Measurements from ENCODE around the gene MLF2. TPM values are rescaled to one million over a fixed set of nuclear protein-coding genes. Genes with fewer than 3 reads are reported as not detected.

The MLF2 gene
- total RNA-seq, 1 experiment from 2014 or later, result 314 TPM

DNA sequence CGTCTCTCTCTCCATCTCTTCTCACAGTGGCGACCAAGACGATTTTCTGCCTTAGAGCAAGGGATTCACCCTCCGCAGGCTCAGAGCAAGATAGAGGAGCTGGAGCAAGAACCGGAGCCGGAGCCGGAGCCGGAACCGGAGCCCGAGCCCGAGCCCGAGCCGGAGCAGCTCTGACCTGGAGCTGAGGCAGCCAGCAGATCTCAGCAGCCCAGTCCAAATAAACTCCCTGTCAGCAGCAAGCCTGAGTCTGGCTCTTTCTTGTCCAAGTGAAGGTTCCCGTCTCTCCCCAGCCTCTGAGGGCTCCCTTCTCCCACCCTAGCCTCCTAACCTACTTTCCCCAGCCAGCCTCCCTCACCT lies 25.3 kb upstream of the MLF2 start:
- no peak for DNase-seq (ENCODE audit: low spot score)

DNA sequence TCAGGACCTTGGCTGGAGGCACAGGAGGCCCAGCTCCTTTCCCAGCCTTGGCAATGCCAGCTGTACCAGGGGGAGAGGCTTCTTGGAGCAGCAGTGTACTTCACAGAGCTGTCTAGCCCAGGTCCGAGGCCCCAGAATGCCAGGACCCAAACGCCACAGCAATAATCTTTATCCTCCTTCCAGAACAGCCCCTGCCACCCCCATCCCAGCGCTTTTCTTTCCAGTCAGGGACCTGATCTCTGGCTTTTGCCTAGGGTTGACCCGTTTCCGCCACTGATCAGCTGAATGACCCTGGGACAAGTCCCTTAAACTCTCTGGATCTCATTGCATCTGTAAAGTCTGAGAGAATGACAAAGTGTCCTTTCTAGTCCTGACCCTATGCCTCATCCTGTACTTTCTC lies 24.4 kb upstream of the MLF2 start:
- DNase-seq (ENCODE audit: low spot score), result no peak

DNA sequence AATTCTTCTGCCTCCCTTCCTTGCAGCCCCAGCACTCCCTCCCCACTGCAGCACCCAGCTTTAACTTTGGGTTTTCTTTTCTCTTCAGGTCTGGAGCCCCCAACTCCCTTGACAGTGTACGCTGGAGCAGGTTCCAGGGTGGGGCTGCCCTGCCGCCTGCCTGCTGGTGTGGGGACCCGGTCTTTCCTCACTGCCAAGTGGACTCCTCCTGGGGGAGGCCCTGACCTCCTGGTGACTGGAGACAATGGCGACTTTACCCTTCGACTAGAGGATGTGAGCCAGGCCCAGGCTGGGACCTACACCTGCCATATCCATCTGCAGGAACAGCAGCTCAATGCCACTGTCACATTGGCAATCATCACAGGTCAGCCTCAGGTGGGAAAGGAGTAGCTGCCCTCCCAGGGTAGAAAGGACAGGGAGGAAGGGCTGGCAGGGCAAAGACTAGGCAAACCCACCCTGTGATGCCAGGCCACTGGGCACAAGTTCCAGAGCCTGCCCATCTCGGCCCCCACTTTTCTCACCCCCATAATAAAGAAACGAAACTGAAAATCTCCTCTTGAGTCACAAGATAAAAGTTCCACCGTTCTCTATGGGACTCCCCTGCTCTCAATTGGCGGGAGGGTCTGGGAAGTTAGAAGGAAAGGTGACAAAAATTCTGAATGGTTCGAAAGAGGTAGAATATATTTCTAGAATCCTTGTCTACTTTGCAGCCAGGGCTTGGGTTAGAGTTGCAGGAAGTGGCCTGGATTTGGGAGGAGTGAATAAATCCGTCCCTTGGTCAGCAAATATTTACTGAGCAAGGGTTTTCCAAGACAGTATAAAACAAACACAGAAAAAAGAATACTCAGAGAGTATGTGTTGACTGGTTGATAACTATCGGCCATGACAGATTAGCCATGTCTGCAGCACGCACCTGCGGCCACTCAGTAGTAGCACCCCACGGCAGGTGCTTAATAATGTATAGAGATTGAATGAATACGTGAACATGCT lies 22.5 kb upstream of the MLF2 start:
- no peak for DNase-seq (ENCODE audit: low spot score)

DNA sequence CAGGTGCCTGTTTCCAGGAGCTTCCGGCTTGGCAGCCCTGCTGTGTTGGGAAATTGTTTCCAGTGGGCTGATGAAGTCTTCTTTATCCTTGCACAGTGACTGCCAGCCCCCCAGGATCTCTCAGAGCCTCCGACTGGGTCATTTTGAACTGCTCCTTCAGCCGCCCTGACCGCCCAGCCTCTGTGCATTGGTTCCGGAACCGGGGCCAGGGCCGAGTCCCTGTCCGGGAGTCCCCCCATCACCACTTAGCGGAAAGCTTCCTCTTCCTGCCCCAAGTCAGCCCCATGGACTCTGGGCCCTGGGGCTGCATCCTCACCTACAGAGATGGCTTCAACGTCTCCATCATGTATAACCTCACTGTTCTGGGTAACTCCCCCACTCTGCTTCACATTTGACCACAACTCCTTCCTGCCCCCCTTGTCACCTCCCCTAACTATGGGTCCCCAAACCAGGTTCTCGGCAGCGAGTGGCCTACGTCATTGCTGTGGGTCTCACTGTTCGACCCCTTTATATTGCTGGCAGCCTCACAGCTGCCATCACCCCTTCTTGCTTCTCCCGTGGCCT lies 21.6 kb upstream of the MLF2 start:
- DNase-seq (ENCODE audit: low spot score), result no peak

DNA sequence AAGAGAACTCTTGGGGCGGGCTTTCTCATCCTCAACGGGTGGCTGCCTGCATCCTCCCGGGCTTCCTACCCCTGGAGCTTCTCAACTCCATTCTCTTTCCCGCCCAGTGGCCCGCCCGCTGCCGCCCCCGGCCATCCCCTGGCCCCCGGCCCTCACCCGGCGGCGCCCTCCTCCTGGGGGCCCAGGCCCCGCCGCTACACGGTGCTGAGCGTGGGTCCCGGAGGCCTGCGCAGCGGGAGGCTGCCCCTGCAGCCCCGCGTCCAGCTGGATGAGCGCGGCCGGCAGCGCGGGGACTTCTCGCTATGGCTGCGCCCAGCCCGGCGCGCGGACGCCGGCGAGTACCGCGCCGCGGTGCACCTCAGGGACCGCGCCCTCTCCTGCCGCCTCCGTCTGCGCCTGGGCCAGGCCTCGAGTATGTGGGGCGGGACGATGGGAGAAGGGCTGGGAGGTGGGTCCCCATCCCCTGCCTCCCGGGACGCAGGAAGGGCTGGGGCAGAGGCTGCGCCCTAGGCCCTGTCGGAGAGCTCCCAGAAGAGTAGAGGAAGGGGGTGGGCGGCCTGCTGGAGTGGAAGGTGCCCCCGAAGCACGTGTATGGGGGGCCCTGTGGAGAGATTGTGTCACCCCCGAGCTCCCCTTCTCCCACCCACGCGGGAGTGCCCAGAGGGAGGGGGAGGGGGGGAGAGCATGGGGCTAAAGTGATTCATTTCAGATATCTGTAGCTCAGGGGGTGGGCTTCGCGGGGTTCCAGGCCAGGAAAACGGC lies 20.8 kb upstream of the MLF2 start:
- no peak for DNase-seq (ENCODE audit: low spot score)

DNA sequence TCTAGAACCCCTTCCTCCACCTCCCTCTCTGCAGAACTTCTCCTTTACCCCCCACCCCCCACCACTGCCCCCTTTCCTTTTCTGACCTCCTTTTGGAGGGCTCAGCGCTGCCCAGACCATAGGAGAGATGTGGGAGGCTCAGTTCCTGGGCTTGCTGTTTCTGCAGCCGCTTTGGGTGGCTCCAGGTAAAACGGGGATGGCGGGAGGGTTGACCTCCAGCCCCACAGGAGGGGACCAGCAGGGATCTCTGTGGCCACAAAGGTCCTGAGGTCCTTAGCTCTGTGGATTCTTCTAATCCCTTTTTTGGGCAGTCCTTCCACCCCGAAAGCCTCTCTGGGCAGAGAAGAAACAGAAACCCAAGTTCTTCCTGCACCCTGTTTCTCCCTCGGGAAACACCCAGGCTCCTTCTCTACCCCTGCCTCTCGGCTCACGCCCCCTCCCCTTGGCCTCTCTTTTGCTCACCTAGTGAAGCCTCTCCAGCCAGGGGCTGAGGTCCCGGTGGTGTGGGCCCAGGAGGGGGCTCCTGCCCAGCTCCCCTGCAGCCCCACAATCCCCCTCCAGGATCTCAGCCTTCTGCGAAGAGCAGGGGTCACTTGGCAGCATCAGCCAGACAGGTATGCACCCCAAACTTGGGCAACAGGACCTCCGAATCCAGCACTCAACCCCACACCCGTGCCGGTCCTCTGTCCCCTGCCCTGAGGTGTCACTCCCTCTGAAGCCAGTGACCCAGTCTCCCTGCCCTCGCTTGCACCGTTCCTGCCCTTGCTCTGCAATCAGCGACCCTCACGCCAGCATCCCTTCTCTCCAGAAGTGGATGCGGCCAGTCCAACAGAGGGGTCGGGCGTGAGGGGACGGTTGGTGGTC lies 20.0 kb upstream of the MLF2 start:
- DNase-seq (ENCODE audit: low spot score), result no peak

DNA sequence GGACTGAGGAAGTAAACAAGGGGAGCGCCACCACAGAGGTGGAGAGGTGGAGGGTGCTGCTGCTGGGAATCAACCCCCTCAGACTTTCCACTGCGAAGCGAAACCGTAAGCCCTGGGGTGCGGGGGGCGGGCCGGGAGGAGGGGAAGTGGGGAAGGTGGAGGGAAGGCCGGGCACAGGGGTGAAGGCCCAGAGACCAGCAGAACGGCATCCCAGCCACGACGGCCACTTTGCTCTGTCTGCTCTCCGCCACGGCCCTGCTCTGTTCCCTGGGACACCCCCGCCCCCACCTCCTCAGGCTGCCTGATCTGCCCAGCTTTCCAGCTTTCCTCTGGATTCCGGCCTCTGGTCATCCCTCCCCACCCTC lies 19.4 kb upstream of the MLF2 start, which contains the start of gene LAG3:
Gene LAG3, plus strand, starts transcription at position 190 of the 365 bp plus-strand sequence. CDS start 333 bp downstream, outside the sequence.
- no peak for DNase-seq (ENCODE audit: low spot score)

DNA sequence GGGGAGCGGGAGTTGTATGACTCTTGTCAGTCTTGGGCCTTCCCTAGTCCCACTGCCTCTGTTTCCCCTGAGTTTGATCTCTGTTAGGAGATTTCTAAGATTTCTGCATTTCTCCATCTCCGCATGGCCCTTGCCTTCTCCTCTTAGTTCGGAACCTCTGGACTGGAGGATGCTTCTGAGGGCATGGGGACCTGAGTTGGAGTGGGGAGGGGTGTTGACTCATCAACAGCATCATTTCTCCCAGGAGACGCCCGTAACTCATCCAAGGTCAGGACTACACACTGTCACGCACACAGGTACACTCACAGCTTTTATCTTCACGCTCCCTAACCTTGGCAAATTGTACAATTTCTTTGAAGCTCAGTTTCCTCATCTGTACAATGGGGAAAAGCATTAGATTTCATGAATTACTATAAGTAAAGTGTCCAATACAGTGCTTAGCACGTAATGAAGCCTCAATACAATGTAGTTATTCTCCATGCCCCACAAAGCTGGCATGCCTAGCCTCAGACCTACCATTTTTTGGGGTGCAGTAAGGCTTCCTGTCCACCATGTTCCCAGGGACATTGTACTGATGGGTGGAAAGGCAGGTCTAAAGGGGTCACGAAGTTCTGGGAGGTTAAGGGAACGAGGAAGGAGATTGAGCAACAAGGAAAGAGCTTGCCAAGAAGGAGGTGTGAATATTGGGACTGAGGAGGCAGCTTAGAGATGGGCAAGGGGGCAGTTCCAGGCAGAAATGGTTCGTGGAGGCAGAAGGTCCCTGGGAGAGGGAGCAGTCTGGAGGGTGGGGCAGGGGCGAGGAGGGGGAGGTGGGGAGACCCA lies 18.8 kb upstream of the MLF2 start:
- DNase-seq (ENCODE audit: low spot score), result no peak

DNA sequence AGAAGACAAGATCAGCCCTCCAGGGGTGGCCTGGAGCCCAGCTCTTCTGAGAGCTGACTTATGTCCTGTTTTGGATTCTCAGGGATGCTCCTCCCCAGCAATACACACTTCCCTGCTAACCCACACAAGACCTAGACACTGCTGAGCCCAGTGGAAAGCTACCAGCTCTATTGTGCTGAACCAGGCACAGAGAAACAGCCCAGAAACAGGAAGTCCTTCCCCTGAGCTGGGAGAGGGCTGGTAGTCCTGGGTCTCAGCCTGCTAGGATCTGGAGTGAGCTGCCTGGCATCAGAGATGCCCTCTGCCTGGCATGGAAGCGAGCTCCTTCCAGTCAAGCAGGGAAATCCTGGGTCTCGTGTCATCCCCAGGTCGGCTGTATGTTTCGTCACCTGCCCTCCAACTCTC lies 18.2 kb upstream of the MLF2 start:
- no peak for DNase-seq (ENCODE audit: low spot score)

DNA sequence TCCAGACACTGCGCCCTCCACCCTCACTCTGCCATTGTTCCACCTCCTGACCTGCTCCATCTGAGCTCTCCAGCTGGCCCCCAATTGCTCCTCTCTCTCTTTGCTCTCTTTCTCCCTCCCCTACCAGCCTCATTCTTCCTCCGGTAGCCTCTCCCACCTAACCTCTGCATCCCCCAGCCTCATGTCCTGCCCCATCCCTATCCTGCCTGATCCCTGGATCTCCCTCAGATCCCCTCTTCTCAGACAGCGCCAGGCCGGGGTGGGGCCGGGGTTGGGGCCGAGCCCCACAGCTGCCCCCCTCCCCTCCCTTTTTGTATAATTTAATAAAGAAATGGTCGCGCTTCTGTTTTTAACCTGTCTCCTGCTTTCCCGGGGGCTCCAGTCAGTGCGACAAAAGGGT lies 17.7 kb upstream of the MLF2 start:
- DNase-seq (ENCODE audit: low spot score), result no peak

DNA sequence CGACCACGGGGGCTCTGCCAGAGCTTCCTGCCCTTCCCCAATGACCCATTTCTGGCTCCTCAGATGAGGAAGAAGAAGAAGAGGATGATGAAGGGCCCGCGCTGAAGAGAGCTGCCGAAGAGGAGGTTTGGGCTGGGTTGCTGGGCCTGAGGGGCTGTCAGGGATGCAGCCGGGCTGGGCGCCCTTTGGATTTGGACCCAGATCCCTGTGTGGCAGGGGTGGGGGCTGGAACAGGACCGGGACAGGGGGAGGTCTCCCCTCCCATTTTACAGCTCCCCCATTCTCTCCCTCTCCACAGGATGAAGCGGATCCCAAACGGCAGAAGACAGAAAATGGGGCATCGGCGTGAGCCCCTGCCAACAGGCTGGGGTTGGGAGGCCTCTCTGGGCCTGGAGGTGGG lies 17.2 kb upstream of the MLF2 start:
- DNase-seq (ENCODE audit: low spot score), result no peak

DNA sequence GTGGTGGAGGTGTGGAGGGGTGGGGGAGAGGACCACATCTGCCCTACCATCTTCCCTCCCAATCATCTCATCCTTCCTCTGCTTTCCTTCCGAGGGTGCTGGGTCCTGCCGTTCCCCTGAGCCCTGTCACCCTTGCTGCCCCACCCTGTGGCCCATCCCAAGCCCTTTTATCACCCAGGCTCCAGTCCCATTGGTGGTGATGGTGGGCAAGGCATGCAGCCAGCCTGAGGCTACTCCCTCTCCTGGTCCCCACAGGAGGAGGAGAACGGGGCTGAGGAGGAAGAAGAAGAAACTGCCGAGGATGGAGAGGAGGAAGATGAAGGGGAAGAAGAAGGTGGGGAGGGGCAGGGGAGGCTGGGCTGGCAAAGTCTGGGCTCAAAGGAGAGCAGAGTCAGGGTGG lies 16.7 kb upstream of the MLF2 start:
- DNase-seq (ENCODE audit: low spot score), result no peak

DNA sequence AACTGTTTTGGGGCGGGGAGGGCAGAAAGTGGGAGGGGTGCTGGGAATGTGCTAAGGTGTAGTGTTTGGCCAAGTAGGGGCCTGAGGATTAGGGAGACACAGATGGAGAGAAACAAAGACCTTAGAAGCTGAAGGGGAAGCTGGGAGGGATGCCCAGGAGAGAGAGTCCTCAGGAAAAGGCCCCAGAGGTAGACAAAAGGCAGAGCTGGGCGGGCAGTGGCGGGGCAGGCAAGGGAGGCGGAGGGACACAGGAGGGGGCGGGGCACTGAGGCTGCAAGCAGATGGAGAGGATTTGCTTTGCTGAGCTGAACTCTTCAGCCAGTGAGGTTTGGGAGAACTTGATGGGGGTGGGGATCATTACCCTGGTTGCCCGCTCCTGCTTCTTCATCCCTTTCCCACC lies 16.0 kb upstream of the MLF2 start:
- no peak for DNase-seq (ENCODE audit: low spot score)

DNA sequence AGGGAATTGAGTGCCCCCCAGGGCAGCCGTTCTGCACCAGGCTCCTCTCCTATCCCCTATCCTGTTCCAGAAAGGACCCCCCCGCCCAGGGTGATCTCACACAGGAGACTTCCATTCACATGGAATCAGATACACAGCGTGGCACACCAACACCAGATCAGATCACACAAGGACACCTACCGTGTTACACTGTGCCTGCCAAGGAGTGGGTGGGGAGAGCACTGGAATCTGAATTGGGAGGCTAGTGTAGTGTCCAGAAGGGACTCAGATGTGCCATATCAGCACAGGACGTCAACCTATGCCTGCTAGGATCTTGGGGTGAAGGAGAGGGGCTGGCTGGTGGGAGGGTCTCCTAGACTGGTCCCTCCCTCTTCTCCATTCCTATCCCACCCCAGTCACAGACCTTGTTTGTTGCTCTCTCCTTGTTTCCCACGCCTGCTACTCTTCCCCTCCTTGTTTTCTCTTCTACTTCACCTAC lies 15.5 kb upstream of the MLF2 start:
- no peak for DNase-seq (ENCODE audit: low spot score)

DNA sequence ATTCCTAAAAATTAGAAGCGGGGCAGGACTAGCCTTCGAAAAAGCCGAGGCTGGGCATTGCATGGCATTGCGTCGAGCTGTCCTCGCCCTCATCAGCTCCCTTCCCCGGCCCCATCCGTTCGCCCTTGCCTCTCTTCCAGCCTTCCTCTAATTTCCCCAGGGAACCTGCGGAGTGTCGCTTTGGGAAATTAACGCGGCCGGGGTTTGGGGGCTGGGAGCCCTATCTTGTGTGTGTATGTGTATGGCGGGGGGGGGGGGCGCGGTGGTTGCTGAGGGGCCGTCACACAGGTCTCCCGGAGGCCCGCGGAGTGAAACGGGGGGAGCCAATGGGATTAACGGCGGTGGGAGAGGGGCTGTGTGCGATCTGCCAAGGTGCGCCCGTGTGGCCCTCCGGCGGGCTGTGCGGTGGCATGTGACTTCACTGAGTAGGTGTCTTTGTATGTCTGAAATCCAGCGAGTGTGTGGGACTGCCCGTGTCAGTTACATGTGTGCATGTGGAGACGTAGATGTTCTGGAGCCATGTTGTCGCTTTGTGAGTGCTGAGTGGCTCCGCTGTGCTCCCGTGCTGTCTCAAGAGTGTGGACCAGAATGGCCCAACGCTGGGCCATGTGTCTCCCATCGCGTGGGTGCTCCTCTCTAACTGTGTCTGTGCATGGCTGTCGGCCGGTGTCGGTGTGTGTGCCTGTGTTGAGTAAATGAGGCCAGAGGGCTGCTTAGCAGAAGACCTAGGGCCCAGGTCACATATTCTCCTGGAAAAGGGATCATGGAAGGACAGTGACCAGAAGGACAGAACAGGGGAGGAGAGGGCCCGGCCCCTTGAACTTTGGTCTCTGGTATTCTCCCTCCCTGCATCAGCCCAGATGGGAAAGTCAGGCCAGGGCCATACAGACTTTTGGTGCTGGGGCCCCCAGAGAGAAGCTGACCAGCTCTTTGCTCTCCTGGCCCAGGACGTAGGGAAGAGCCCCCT lies 14.7 kb upstream of the MLF2 start:
- DNase-seq (ENCODE audit: low spot score), result no peak

DNA sequence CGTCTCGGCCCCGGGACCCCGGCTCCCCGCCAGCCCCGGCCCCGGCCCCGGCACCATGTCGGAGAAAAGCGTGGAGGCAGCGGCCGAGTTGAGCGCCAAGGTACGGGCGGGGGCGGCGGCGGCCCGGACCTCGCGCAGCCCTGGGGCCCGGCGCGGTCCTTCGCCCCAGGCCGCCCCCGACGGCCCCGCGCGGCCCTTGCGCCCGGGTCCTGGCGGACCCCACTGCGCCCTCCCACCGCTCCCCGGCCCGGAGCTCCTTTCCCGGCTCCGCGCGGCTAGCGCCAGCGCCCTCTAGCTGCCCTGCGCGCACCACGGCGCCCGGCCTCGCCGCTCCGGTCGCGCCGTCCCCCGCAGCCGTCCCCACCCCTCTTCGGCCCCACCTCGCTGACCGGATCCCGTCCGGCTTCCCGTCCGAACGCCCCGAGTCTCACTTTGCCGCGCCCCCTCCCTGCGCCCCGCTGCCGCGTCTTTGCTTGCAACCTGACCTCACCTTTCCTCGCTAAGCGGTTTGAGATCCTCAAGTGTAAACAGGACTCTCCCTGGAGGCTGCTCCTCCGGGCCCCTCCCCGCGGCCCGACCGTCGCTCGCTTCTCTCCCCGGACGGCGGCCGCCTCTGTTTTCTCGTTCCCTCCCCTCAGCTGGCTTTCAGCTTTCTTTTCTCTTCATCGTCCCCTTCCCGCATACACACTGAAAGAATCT lies 13.9 kb upstream of the MLF2 start:
- peak; percentile 50 for DNase-seq (ENCODE audit: low spot score)

DNA sequence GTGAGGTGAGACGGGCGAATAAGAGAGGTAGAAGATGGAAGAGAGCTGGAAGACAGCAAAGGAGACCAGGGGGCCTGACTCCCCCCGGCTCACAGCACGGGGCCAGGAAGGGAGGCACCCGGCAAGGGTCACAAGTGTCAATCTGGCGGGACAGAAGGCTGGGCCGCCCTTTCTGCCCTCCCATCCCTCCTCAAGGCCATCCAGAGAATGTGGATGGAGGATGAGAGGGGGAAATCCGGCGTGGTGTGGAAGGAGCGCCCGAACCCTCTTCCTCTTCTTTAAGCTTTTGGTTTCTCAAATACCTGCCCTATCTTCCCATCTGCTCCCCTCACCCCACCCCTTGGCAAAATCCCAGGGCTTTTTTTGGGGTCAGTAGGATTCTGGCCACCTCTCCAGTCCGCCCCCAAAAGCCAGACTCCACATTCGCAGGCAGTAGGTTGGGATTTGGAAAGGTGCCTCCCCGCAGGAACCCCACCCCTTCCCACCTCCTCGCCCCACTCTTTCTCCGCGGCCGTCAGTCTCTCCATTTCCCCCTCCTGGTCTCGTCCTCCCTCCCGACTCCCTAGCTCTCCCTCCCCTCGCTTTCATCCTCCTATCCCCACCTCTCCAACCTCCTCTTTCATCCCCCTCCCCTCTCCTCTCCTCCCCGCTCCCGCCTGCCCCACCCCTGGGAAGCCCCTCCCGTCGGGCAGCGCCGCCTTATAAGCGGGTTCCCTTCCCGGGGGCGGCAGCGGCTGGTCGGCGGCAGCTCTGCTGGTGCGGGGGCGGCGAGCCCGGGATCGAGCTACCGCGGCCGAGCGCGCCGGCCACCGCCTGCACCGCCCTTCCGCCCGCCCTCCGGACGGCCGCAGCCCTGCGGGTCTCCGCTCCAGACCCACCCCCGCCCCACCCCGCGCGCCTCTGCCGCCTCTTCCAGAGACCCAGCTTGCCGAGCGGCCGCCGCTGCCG lies 13.0 kb upstream of the MLF2 start, which contains the start of gene PTMS:
Gene PTMS, plus strand, starts transcription at position 730 of the 948 bp plus-strand sequence. CDS start 343 bp downstream, outside the sequence.
- DNase-seq (ENCODE audit: low spot score), result peak; percentile 98

Data from H4 (cell line).